H1 (cell line): Measurements from ENCODE around the gene GRM1. TPM values are rescaled to one million over a fixed set of nuclear protein-coding genes. Genes with fewer than 3 reads are reported as not detected.

Experiments used
- RBBP5 ChIP-seq: IDR thresholded peaks from 2 replicates; pipeline ENCODE4 v1.7.1; 2012; ENCODE audit warnings: low read depth, mild to moderate bottlenecking, inconsistent platforms, low read length, moderate library complexity, borderline replicate concordance
- SAP30 ChIP-seq: fragments of 300-600 bp; sonication (generic); IDR thresholded peaks from 2 replicates; pipeline ENCODE4 v1.7.1; 2012; ENCODE audit warnings: low read length, moderate library complexity, mild to moderate bottlenecking, inconsistent platforms; ENCODE audit not compliant: insufficient read depth, insufficient replicate concordance
- SIRT6 ChIP-seq: IDR thresholded peaks from one replicate; pipeline ENCODE4 v1.7.1; 2012; ENCODE audit warnings: low read length, inconsistent platforms
- TAF1 ChIP-seq: IDR thresholded peaks from 2 replicates; pipeline ENCODE4 v1.6.1; 2011; ENCODE audit warnings: mild to moderate bottlenecking, low read depth, low read length
- ZNF274 ChIP-seq: IDR thresholded peaks from 2 replicates; pipeline ENCODE4 v1.7.0; 2012; ENCODE audit warnings: low read length, borderline replicate concordance; ENCODE audit errors: extremely low read depth
- polyA plus RNA-seq, 7 experiments: library from polyadenylated mRNA; depleted of rRNA in 3 of 7; stranded (reverse) in 5 of 7; unstranded in 2 of 7; fragments of >200 nt in 5 of 7; fragments of 200-250 nt in 2 of 7; gene quantifications; 1 replicate in 5 of 7; 2 replicates in 1 of 7; 4 replicates in 1 of 7; pipeline versions ENCODE4 v1.2.1 to v1.2.3, GENCODE V29; 2011 to 2013; ENCODE audit warnings: missing spikeins in 2 of 7, mixed read lengths in 2 of 7
- total RNA-seq: library from RNA; stranded (reverse); fragmentation: NEBNext Ultra II Directional; extraction: Animal tissue kit (Norgen Biotek cat#: 25700); gene quantifications from 2 replicates; pipeline ENCODE4 v1.2.1, GENCODE V29; 2021

GRM1 gene
- total and polyA plus RNA-seq, 2 of the 8 experiments (the other 6 are each of a cell fraction or from before 2014, with no cell fraction given): 0.15 to 1.3 TPM

DNA sequence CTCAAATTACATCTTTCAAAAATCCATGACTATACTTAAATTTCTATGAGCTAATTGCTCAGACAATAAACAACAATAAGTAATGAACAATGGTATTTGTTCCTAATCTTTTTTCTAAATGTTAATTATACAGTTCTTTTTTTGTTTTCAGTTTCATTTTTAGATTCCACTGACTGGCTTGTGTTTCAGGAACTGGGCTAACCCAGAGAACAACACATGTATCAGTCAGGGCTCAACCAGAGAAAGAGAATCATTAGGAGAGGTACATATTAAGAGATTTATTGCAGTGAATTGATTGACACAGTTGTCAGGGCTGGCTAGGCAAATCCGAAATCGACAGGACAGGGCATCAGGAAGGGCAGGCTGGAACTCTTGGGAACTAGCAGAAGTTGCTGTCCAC is 182.8 kb downstream of the GRM1 start (continued):
- no peak for TF ChIP-seq SAP30
- TF ChIP-seq SIRT6: no peak
- TF ChIP-seq ZNF274: no peak
- TF ChIP-seq RBBP5: no peak
- TF ChIP-seq TAF1: no peak
